EH (cell line): ENCODE data around the gene THEMIS.
"Not testable (repeated sequence)": the region's sequence is repeated elsewhere in the genome, so short reads cannot be mapped to it uniquely, and the experiment has no call there.

Experiments
- DNase-seq: peaks from one replicate; pipeline ENCODE4 v3.0.0-alpha.2; 2015; ENCODE audit warnings: low read depth

The THEMIS gene, protein sequence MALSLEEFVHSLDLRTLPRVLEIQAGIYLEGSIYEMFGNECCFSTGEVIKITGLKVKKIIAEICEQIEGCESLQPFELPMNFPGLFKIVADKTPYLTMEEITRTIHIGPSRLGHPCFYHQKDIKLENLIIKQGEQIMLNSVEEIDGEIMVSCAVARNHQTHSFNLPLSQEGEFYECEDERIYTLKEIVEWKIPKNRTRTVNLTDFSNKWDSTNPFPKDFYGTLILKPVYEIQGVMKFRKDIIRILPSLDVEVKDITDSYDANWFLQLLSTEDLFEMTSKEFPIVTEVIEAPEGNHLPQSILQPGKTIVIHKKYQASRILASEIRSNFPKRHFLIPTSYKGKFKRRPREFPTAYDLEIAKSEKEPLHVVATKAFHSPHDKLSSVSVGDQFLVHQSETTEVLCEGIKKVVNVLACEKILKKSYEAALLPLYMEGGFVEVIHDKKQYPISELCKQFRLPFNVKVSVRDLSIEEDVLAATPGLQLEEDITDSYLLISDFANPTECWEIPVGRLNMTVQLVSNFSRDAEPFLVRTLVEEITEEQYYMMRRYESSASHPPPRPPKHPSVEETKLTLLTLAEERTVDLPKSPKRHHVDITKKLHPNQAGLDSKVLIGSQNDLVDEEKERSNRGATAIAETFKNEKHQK

DNA sequence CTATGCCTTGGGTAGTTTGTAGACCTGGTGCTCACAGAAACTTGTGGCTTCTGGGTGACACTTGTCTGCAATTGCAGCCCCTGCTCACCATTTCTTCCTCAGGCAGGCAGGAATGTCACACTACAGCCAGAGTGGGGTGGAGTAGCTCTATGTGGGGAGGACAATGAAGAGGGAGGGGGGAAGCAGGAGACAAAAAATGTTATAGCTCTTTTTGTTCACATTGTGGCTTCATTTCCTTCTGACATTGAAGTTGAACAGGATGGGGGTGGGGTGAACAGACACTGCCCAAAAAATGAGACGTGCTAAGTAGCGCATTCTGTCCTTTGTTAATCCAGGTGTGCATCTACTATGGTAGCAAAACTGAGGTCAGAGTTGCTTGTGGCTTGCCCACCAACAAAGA, at the start of gene THEMIS:
TSS of gene THEMIS (minus strand) at position 124 of the 400 bp plus-strand sequence. CDS start 126 bp downstream, outside the sequence.
- DNase-seq, result no peak

DNA sequence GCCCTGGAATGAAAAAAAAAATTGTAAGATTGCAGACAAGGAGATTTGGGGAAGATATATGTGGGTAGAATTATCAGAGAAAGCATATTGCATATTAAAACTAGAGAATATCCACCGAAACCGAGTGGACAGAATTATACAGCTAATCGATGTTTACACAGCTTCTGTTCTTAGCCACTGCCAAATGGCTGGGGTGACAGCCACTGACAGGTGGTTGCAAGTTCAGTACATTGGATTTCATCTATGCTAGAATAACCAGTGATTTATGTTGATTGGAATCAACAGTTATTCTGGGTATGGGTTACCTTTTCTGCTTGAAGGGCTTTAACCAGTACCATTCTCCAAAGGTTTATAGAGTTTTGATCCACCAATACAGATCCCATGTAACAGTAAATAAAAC, 48.4 kb upstream of the THEMIS start:
- DNase-seq, result no peak

DNA sequence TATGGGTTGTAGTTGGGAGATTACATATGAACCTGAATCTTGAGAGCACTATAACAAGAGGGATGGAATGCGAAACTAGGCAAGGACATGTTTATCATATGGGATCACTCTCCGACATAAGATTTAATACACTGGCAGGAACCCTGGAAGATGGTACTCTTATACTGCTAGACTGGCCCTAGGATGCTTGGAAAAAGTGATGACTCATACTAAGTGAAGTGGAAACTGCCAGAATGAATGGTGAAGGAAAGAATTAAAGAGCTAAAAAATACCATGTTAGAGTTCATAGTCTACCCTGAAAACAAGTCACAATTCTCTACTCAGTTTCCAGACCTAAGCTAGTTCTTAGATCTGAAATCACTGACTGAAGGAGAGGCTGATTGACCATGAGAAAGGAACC, 45.5 kb upstream of the THEMIS start:
- DNase-seq, result no peak

DNA sequence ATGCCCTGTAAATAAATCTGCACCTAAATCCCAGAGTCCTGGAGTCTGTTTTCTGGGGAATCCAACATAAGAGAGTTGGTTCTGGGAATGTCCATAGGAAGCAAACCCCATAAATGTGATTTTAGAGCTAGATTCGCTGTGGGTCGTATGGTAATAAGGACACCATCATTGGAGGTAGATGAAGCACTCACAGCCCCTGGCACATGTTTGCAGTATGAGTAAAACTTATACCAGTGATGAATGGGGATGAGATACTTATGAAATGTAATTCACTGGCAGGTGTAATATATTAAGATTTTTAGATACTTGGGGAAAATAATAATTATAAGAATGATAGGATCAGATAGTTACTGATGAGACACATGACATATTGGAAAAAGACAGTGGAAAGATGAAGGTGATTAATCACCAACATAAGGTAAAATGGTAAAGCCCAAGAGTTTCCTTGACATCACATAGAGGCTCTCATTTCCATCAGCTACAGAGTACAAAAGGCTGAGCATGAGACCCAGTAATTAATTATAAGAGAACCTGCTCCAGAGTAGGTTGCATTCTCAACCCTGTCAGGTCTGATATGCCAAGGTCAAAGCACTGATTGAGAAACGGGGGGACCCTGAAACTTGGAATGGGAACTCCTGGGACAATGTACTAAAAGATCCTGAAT, 44.7 kb upstream of the THEMIS start:
- no peak for DNase-seq

DNA sequence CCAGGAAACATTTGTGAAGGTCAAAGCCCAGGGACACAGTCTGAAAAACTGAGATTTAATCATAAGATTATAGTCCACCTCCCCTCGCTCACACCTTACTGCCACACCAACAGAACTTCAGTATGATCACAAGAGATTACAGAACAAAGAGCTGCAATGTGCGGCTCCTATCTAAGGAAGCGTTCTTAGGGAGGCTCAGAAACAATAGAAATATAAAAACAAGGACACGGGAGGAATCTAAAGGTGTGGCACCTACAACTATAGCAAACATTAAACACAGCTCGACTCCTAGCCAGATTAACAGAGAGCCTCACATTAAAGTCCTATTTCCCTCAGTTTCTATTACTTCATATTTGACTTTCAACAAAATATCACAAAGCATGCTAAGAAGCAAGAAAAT, 40.4 kb upstream of the THEMIS start:
- no peak for DNase-seq

DNA sequence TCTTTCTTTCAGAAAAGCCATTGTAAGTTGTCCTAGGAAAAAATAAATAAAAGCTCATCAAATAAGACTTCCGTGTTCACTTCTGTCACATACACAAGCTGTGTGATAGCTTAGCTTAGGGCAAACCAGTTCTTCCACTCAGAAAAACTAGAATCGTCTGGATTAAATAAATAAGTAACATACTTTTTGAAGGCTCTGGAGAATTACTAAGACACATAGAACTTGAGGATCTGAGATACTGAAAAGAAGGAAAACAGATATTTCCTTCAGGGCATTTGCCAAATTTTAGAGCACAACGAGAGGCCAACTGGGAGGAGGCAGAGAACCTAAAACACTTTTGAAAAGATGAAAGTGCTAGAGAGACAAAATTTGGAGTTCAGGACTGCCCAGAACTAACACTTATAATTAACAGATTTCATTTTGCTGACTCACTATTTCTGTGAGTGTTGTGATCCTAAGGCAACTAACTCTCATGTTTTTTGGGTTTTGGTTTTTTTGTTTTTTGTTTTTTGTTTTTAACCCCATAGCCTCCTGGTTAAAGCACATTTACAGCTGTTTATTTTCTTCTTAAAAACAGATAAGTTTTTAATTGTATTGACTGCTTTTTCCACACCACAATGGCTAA, 38.7 kb upstream of the THEMIS start:
- DNase-seq, result peak; percentile 49

DNA sequence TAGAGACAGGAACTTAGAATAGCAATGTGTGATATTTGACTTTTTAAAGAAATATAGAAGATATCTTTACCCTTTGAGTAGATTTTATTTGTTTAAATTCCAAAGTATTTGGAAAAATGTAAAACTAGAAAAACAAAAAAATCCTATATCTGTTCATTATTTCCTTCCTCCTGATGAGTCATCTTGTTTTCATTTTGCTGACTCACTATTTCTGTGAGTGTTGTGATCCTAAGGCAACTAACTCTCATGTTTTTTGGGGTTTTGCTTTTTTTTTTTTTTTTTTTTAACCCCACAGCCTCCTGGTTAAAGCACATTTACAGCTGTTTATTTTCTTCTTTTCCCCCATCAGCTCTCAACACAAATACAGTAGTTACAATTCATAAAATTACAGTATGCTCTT, 37.8 kb upstream of the THEMIS start:
- peak; percentile 77 for DNase-seq

DNA sequence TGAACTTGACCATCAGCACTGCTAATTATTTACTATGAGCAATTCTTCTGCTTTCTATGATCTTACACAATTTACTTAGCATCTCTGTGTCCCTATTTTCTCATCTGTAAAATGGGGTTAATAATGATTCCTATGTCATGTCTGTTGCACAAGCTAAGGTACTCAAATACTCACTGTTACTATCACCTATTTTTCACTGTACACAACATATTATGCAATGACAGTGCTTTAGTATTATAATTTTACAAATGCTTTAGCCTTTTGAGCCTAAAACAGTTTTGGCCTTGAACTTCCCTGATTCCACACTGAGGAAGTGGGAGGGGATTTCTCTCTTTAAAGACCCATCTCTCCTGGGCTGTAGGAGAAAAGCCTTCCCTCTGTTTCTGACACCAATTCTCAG, 36.9 kb upstream of the THEMIS start:
- no peak for DNase-seq

DNA sequence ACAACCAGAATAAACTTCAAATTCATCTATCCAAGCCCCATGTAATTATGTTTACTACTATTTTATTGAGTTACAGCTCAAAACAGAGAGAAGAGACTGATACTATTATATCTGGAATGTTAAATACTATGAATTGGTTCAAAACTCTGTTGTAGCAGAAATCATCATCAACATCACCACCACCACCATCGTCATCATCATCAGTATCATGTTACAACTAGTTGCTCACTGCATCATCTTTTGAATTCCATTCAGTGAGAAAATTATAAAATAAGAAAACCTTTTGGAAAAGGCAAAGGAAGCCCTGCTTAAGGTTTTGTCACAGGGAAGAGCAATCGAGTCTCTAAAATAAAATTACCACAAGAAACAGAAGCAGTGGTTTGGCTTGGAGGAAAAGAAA, 36.2 kb upstream of the THEMIS start:
- peak; percentile 36 for DNase-seq

DNA sequence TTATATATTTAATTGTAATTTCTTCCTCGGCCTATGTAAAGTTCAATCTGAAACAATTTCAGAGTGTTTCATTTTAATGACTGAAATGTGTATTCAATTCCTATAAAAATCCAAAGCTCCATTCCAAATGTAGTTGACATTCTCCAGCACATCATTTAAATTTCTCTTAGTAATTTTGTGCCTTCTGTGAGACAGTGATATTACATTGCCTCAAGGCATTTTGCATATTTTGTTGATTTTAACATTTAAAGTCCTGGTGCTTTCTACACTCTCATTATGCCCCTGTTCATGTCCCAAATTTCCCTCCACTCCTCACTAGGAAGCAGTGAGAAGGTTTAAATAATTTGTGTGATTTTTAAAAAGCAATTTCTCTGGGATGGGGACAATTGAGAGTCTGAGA, 34.1 kb upstream of the THEMIS start:
- peak; percentile 24 for DNase-seq

DNA sequence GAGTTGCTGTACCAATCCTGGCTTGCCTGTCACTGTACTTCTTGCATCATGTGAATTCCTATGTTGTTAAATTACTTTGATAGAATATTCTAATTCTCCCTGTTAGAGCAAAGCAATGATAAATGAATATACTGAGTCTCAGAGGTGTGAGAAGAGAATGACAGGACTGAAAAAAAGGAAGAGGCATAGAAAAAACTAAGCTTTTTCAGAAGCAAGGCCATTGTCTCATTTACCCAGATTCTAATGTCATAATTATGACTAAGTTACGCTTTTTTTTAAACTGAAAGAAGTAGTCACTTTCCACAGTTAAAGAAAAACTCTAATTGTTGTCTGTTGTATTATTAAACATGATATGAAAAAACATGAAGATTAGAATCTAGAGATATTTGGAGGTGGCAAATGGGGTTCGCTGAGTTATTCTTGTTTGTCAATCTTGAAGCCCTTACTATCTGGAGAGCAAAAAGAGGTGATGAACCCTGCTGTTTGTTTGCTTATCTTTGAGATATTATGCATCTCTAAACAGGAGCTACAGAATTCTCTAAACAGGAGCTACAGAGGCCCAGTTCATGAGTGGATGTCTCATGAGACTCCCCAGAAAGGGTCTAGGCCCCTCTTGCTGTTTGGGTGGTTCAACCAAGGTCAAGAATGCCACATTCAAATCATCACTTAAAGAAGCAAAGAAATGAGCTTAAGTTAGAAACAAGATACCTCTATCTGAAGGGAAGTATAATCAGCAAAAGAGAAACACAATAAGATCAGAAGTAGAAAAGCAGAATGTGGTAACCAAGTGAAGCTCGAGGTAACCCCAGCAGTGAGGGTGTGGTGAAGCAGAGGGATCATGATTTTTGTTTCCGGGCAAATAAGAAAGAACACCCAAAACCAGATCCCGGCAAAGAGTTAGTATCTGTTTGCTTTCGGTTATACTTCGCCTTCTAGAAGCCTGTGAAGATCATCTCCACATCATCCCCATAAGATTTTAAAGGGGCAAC, 33.3 kb upstream of the THEMIS start:
- no peak for DNase-seq

DNA sequence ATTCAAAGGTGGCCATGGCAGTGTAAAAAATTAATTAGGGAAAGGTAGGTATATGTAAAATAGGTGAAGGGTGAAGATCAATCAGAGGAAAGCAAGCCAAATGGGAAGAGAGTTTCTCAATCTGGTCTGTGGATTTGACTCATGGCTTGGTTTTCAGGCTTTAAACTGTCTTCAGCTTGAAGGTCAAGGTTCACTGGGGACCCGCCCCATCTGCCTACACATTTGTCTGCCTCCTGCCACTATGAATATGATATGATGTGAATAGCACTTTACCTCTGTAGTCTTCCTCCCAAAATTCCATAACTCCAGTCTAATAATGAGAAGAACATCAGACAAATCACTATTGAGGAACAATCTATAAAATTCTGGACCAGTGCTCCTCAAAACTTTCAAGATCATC, 32.3 kb upstream of the THEMIS start:
- DNase-seq, result no peak

DNA sequence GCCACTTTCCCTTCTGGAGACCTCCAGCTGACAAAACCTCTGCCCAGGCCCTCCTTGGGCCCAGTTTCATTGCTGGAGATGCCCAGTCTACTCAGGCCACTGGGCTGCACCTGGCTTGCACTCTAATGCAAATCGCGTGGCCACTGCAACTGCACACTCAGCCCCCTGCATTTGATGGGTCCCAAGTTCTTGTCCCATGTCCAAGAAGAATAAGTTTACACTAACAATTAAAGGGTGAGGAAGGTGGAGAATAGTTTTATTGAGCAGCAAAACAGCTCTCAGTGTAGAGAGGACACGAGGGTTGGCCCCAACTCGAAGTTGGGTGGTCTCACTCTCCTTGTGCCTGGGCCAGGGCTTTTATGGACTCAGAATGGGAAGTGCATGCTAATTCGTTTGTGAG, 31.9 kb upstream of the THEMIS start:
- no peak for DNase-seq

DNA sequence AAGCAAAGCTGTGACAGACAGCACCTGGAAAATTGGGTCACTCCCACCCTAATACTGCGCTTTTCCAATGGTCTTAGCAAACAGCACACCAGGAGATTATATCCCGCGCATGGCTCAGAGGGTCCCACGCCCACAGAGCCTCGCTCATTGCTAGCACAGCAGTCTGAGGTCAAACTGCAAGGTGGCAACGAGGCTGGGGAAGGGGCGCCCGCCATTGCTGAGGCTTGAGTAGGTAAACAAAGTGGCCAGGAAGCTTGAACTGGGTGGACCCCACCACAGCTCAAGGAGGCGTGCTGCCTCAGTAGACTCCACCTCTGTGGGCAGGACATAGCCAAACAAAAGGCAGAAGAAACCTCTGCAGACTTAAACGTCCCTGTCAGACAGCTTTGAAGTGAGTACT, 25.6 kb upstream of the THEMIS start:
- DNase-seq, result not testable (repeated sequence)

DNA sequence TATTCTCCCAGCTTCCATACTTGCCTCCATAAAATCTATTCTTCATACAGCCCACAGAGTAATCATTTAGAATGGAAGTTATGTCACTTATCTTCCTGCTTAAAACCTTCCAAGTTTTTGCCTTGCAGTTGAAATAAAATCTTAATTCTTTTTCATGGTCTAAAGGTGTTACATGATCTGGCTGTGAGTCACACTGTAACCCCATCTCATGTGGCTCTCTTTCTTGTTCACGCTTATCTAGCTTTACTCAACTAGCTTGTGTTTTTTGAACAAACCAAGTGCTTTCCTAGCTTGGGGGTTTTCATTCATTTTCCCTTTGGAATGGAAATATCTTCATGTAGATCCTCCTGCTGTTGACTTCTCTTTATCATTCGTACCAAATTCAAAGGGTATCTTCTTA, 23.6 kb upstream of the THEMIS start:
- DNase-seq, result no peak

DNA sequence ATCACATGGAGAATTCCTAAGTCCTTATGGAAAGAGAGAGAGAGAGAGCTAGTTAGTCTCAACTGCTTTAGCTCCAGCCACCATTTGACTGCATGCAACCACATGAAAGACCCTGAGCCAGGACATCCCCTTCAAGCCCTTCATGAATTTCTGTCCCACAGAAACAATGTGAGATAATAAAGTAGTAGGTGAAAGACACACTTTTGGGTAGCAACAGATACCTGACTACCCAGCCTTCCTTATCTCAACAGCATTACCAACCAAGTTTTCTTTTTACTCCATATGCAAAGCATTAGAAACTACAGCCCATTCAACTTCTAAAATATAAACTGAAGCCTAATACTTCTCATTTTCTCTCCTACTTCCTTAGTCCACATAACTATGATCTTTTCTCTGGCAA, 23.2 kb upstream of the THEMIS start:
- DNase-seq, result no peak

DNA sequence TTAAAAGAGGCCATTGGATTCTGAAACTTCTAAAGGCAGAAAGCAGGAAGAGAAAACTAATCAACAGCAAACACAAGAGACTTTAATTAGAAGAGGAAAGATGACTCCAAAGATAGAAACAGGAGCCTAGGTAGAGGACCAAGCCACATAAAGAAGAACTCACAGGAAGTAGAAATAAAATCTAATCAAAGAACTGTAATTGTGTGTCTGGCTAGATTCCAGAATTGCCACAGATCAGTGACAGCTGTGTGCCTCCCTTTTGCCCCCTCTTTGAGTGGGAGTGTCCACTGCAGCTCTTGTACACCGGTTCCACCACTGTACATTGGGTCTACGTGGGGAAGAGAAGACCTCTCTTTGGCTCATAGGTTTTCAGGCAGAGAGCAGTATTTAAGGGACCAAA, 22.3 kb upstream of the THEMIS start:
- DNase-seq, result no peak

DNA sequence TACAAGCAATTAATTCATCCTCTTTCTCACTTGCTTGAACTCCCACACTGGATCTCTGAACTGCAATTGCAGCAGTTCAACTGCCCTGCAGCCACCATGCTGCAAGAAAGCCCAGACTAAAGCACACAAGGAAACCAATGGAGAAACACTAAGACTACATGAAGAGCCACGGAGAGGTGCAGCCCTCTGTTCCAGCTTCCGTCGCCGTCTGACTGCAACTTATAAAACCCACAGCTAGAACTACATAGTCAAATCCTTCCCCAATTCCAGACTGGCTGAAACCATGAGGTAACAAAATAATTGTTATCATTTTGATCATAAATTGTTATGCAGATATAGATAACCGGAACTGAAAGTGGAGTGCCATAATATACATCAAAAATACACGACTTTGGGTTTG, 21.1 kb upstream of the THEMIS start:
- DNase-seq, result no peak

DNA sequence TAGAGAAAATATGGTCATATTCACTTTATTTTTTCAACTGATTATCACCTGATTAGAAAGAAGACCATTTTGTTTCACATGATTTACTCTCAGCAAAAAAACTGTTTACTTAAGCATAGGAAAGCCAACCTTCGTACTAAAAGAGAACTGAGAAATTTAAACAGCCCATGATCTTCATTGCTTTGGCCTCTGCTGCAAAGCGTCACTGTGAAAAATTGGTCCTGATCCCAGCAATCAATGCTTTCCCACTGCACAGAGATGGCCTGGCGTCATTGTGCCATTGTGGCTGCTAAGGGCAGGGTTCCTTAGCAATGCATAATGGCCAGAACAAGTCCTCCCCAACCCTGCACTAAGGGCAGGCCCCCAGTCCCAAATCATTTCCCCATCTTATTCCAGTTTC, 19.9 kb upstream of the THEMIS start:
- DNase-seq, result no peak

DNA sequence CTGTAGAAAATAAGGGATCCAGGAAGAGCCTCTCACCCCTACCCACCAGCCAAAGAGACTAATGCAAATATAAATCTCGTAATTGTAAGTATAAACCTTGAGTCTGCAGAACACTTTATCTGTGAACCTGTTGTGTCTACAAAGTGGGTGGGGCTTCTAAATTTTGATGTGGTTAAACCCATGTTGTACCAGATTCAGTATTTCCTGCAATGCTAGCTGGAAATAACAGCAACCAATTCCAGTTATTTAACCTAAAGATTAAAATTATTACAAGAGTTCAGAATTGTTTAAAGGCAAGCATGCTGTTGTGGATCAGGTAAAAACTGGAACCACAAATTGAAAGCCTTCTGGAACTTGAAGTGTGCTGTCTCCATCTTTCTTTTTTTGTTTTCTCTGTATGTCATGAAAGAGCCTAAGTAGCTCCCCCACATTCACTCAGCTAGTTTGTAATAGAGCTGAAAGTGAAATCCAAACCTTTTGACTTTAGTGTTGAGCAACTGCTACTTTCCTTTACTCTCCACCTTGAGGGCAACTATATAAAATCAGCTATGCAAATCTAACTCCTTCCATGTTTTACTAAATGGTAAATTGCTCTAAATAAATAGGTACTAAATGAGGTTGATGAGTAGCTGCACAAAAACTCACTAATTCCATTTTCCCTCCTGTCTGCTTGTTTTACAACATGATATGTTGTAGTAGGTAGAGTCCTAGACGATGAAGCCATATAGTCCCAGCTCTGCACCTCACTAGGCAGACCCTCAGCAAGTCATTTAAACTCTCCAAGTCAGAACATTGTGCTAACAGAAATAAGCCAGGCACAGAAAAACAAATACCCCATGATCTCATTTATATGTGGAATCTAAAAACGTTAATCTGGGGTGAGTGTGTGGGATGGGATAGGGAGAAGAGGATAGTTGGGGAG, 17.9 kb upstream of the THEMIS start:
- DNase-seq, result no peak
